Thoracic aorta (tissue), 2 donors: ENCODE data around the gene COL6A3. TPM values are rescaled to one million over a fixed set of nuclear protein-coding genes. Genes with fewer than 3 reads are reported as not detected.

Source experiments
- ATAC-seq: fragments of 150-250 bp; one replicate; pipeline ENCODE4 v1.8.0; 2017; ENCODE audit warnings: low read depth; ENCODE audit not compliant: insufficient number of reproducible peaks, low FRiP score
- DNase-seq: peaks from one replicate; pipeline ENCODE4 v3.0.0-alpha.2; 2020; ENCODE audit warnings: low spot score
- H3K27ac ChIP-seq, 2 donors: fragments of 200-600 bp; sonication (generic); 1 replicate in 1 of 2; 2 replicates in 1 of 2; pipeline ENCODE4 v1.5.1; 2016; ENCODE audit warnings: mild to moderate bottlenecking in 2 of 2, moderate library complexity in 2 of 2
- H3K27me3 ChIP-seq: fragments of 200-600 bp; sonication (generic); replicated peaks from 2 replicates; pipeline ENCODE4 v1.6.0; 2016; ENCODE audit warnings: mild to moderate bottlenecking; ENCODE audit not compliant: insufficient read depth
- H3K36me3 ChIP-seq: fragments of 200-600 bp; sonication (generic); one replicate; pipeline ENCODE4 v1.5.1; 2016
- H3K4me1 ChIP-seq, 2 donors: fragments of 200-600 bp; sonication (generic); 1 replicate in 1 of 2; 2 replicates in 1 of 2; pipeline versions ENCODE4 v1.5.1 to v1.6.0; 2016; ENCODE audit warnings: low read depth in 2 of 2, mild to moderate bottlenecking in 1 of 2; ENCODE audit not compliant: control insufficient read depth in 1 of 2
- H3K4me3 ChIP-seq: fragments of 200-600 bp; sonication (generic); 2 replicates; pipeline ENCODE4 v1.5.1; 2016; ENCODE audit warnings: mild to moderate bottlenecking
- H3K9me3 ChIP-seq: fragments of 200-600 bp; sonication (generic); 2 replicates; pipeline ENCODE4 v1.5.1; 2016
- CTCF ChIP-seq: fragments of 200-600 bp; sonication (generic); IDR thresholded peaks from one replicate; pipeline ENCODE4 v1.5.1; 2019; ENCODE audit warnings: antibody characterized with exemption
- total RNA-seq, 2 donors: library from RNA; depleted of rRNA; stranded (reverse); fragments of >200 nt; gene quantifications; one replicate each; pipeline versions ENCODE4 v1.1.0 to v1.2.3, GENCODE V29; 2016

Gene COL6A3
- total RNA-seq, 2 donors from 2014 or later, result 118 to 155 TPM

DNA sequence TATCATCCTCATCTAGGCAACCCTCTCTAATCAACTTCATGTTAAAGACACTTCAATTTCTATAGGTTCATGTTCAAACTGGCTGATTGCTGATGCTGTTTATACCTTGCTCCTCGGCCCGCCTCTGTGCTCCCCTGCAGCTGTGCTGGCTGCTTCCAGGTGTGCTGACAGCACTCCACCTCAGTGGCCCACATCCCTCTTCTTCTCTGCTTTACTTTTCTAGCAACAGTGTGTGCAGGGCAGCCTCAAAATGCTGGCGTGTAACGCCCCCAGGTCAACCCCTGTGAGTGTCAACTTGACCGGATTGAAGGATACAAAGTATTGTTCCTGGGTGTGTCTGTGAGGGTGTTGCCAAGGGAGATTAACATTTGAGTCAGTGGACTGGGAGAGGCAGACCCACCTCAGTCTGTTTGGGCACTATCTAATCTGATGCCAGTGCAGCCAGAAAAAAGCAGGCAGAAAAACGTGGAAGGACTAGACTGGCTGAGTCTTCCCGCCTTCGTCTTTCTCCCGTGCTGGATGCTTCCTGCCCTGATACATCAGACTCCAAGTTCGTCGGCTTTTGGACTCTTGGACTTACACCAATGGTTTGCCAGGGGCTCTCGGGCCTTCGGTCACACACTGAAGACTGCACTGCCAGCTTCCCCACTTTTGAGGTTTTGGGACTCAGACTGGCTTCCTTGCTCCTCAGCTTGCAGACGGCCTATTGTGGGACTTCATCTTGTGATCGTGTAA lies 94.7 kb downstream of the COL6A3 start:
- TF ChIP-seq CTCF, result no peak
- Histone ChIP-seq H3K36me3 (no peaks in the 10 kb centered on the region), H3K27ac (peak overlapping the region; percentile 11 to 84), H3K4me1 (peaks cover 30 to 83% of the 10 kb centered on the region in 2 donors), H3K27me3 (no peaks in the 10 kb centered on the region), H3K9me3 (no peaks in the 10 kb centered on the region), H3K4me3 (no peak overlapping the region)
- DNase-seq, result no peak
- ATAC-seq, result no peak

- peaks cover 22 to 64% of the 10 kb centered on the region in 2 donors for H3K4me1 ChIP-seq
- H3K27me3 ChIP-seq, result no peaks in the 10 kb centered on the region
- DNase-seq, result no peak
- no peak for ATAC-seq
- no peak overlapping the region for H3K4me3 ChIP-seq
- no peak for TF ChIP-seq CTCF
- peak overlapping the region; percentile 94 to 98 for H3K27ac ChIP-seq
- H3K36me3 ChIP-seq, result no peaks in the 10 kb centered on the region
- no peaks in the 10 kb centered on the region for H3K9me3 ChIP-seq
Observed at GRCh38 chr2:237316339-237316738, 97.6 kb downstream of the COL6A3 start.

- Histone ChIP-seq H3K27me3 (no peaks in the 10 kb centered on the region), H3K27ac (peak overlapping the region; percentile 94 to 98), H3K4me1 (peaks cover 17 to 61% of the 10 kb centered on the region in 2 donors), H3K9me3 (no peaks in the 10 kb centered on the region), H3K36me3 (no peaks in the 10 kb centered on the region), H3K4me3 (no peak overlapping the region)
- ATAC-seq (no peak), DNase-seq (no peak)
- no peak for TF ChIP-seq CTCF
Observed at GRCh38 chr2:237315829-237316225, 98.1 kb downstream of the COL6A3 start.

DNA sequence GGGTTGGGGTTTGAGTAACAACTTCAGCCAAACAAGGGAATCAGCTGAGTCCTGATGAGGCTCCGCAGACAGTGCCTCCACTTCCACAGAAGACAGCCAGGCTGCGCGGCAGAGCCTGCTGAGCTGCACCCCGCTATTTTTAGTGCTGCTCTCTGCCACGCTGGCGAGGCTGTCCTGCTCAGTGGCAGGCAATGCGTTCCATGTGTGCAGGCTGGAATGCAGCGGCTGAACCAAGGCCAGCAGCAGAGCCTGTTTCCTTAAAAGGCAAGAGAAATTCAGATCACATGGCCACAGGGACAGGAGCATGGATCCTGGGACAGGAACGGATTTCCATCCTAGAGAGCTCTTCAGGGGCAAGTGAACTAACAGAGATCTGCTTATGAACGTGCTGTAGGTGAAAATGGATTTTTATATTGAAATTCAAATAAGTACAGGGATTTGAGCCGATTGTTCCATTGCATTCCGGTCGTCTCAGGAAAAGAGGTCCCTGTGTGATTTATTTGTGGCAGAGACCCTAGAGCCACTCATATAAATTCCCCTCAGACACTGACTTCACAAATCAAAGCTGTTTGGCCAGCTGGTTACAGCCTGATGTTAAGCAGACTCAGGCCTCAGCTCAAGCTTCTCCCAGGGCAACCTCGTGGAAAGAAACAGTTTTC lies 98.7 kb downstream of the COL6A3 start:
- Histone ChIP-seq H3K36me3 (no peaks in the 10 kb centered on the region), H3K4me3 (no peak overlapping the region), H3K9me3 (no peaks in the 10 kb centered on the region), H3K27ac (peak overlapping the region; percentile 94 to 98), H3K27me3 (no peaks in the 10 kb centered on the region), H3K4me1 (peaks cover 19 to 61% of the 10 kb centered on the region in 2 donors)
- peak; percentile 49 for TF ChIP-seq CTCF
- DNase-seq, result peak; percentile 50
- peak; percentile 76 for ATAC-seq

DNA sequence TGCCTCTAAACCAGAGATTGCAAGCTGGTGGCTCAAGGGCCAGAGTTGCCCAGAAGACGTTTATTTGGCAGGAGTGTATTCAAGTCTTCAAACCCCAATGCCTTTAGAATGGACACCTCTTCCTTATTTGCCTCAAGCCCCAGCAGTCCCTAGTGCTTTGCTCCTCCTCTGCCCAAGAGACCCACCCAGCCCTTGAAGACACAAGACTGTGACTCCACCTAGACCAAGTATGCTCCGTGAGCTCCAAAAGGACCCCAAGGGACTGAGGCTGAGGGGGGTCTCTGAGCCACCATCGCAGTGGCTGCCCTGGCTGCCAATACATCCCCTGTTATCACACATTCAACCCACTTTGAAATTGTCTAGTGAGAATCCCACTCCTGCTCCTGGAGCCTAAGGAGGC lies 99.3 kb downstream of the COL6A3 start:
- Histone ChIP-seq H3K4me3 (no peak overlapping the region), H3K4me1 (peaks cover 22 to 59% of the 10 kb centered on the region in 2 donors), H3K36me3 (no peaks in the 10 kb centered on the region), H3K27ac (peak overlapping the region; percentile 94 to 98), H3K27me3 (no peaks in the 10 kb centered on the region), H3K9me3 (no peaks in the 10 kb centered on the region)
- ATAC-seq (no peak), DNase-seq (no peak)
- no peak for TF ChIP-seq CTCF
